DND-41 (cell line): ENCODE data around the gene CACNA1I.

ENCODE experiments used
- CTCF ChIP-seq: IDR thresholded peaks from 2 replicates; pipeline ENCODE4 v1.5.1; 2012; ENCODE audit warnings: borderline replicate concordance, low read length, moderate library complexity, mild to moderate bottlenecking; ENCODE audit not compliant: poor library complexity, severe bottlenecking; ENCODE audit errors: extremely low read depth
- EZH2 ChIP-seq: IDR thresholded peaks from 3 replicates; pipeline ENCODE4 v1.6.1; 2012; ENCODE audit warnings: borderline replicate concordance, low read depth, mild to moderate bottlenecking, moderate library complexity, low read length, inconsistent platforms; ENCODE audit not compliant: severe bottlenecking

GRCh38 chr22:39617342-39617741 is 46.8 kb downstream of the CACNA1I start:
- TF ChIP-seq CTCF (no peak), EZH2 (no peak)
